Transverse colon (tissue), 4 donors: ENCODE results near the gene JMJD1C.

ENCODE experiments used
- CTCF ChIP-seq, 5 experiments: fragments of 200-600 bp in 3 of 5; fragments of 450-650 bp in 2 of 5; sonication (generic) in 3 of 5; IDR thresholded peaks; 1 replicate in 2 of 5; 2 replicates in 3 of 5; pipeline ENCODE4 v1.5.1; 2016 to 2017; ENCODE audit warnings: antibody characterized with exemption in 5 of 5, inconsistent platforms in 3 of 5, mild to moderate bottlenecking in 2 of 5, moderate library complexity in 1 of 5
- POLR2AphosphoS5 ChIP-seq, 3 donors: sonication (generic); formaldehyde crosslinking; IDR thresholded peaks; one replicate each; pipeline ENCODE4 v1.6.1; 2016; ENCODE audit warnings: antibody characterized with exemption in 3 of 3

GRCh38 chr10:63454631-63455030, 11.1 kb downstream of the JMJD1C start:
- TF ChIP-seq POLR2AphosphoS5 (IDR thresholded peaks at IDR 0.05) (no peak), CTCF (IDR thresholded peaks at IDR 0.05) (no peak)
